GM12875 (cell line): ENCODE results near the gene PPM1L.

ENCODE experiments used
- H3K4me3 ChIP-seq: one replicate; pipeline ENCODE4 v1.5.1; 2011; ENCODE audit warnings: low read depth, low read length, control low read depth
- CTCF ChIP-seq: IDR thresholded peaks from 2 replicates; pipeline ENCODE4 v1.5.1; 2011; ENCODE audit warnings: low read depth, mild to moderate bottlenecking, control low read depth, inconsistent platforms, low read length, moderate library complexity, borderline replicate concordance; ENCODE audit not compliant: insufficient read depth

PPM1L gene

GRCh38 chr3:161100994-161101393 lies 345.0 kb downstream of the PPM1L start:
- TF ChIP-seq CTCF: no peak
- H3K4me3 ChIP-seq: no peak overlapping the region

GRCh38 chr3:161101609-161102008 lies 345.6 kb downstream of the PPM1L start:
- H3K4me3 ChIP-seq: no peak overlapping the region
- no peak for TF ChIP-seq CTCF

- no peak for TF ChIP-seq CTCF
- H3K4me3 ChIP-seq: peak overlapping the region; percentile 89
These were observed 347.9 kb downstream of the PPM1L start for GRCh38 chr3:161103776-161104385.

- 0 out of 2 replicates have a peak, but pooled peaks have one; percentile 22 for TF ChIP-seq CTCF
- H3K4me3 ChIP-seq: peak within 1 kb of the TSS; percentile 89
These were observed 348.8 kb downstream of the PPM1L start, which contains the start of gene B3GALNT1 for GRCh38 chr3:161104561-161105551. Gene B3GALNT1, minus strand, starts transcription at chr3:161105349. Its CDS starts 18,595 bp downstream, at chr3:161086754.

GRCh38 chr3:161107311-161107710 lies 351.3 kb downstream of the PPM1L start:
- no peak overlapping the region for H3K4me3 ChIP-seq
- TF ChIP-seq CTCF: no peak

GRCh38 chr3:161108840-161109239 lies 352.8 kb downstream of the PPM1L start:
- no peak for TF ChIP-seq CTCF
- H3K4me3 ChIP-seq: no peak overlapping the region
